HepG2 (cell line): ENCODE measurements around the gene SERPINB10. TPM values are rescaled to one million over a fixed set of nuclear protein-coding genes. Genes with fewer than 3 reads are reported as not detected.

Experiments
- CENPX ChIP-seq: sonication (generic); formaldehyde crosslinking; IDR thresholded peaks from 2 replicates; pipeline ENCODE4 v1.9.0; 2021; ENCODE audit warnings: mild to moderate bottlenecking, missing genetic modification reagents, moderate library complexity
- HNRNPK ChIP-seq: fragments of 200-400 bp; formaldehyde crosslinking; IDR thresholded peaks from 2 replicates; pipeline ENCODE4 v1.6.1; 2018; ENCODE audit warnings: low read length, low read depth, moderate library complexity, mild to moderate bottlenecking; ENCODE audit not compliant: poor library complexity, severe bottlenecking
- HOXD1 ChIP-seq: sonication (generic); formaldehyde crosslinking; IDR thresholded peaks from 2 replicates; pipeline ENCODE4 v1.5.0; 2020; ENCODE audit warnings: missing genetic modification reagents
- IKZF5 ChIP-seq: IDR thresholded peaks from 2 replicates; pipeline ENCODE4 v1.6.1; 2018; ENCODE audit warnings: missing genetic modification reagents, mild to moderate bottlenecking, missing compliant biosample characterization
- ISX ChIP-seq: sonication (generic); formaldehyde crosslinking; conservative IDR thresholded peaks from 2 replicates; pipeline ENCODE4 v1.5.0; 2020; ENCODE audit warnings: missing genetic modification reagents
- KLF13 ChIP-seq: sonication (generic); formaldehyde crosslinking; IDR thresholded peaks from 2 replicates; pipeline ENCODE4 v1.4.0; 2020; ENCODE audit warnings: mild to moderate bottlenecking, missing genetic modification reagents
- MXI1 ChIP-seq: IDR thresholded peaks from 3 replicates; pipeline ENCODE4 v1.6.1; 2012; ENCODE audit warnings: low read depth, low read length, inconsistent platforms, borderline replicate concordance
- NFKBIZ ChIP-seq: IDR thresholded peaks from 2 replicates; pipeline ENCODE4 v1.6.1; 2018; ENCODE audit warnings: missing genetic modification reagents, missing compliant biosample characterization
- PLRG1 ChIP-seq: fragments of 450-650 bp; conservative IDR thresholded peaks from 2 replicates; pipeline ENCODE4 v1.6.1; 2016
- RFX1 ChIP-seq: fragments of 450-650 bp; IDR thresholded peaks from 2 replicates; pipeline ENCODE4 v1.6.1; 2017
- RFX5 ChIP-seq: IDR thresholded peaks from 2 replicates; pipeline ENCODE4 v1.6.1; 2011; ENCODE audit warnings: low read depth, low read length, improper control_type of control experiment
- SALL2 ChIP-seq: sonication (generic); formaldehyde crosslinking; IDR thresholded peaks from 2 replicates; pipeline ENCODE4 v1.8.1; 2023; ENCODE audit warnings: mild to moderate bottlenecking, missing genetic modification reagents, inconsistent platforms
- SOX13 ChIP-seq, 3 experiments: fragments of 450-650 bp in 1 of 3; sonication (generic) in 1 of 3; formaldehyde crosslinking in 1 of 3; IDR thresholded peaks in 2 of 3; conservative IDR thresholded peaks in 1 of 3; 2 replicates each; pipeline versions ENCODE4 v1.5.0 to v1.6.1; 2016 to 2020; ENCODE audit warnings: antibody characterized with exemption in 1 of 3, mild to moderate bottlenecking in 1 of 3, missing compliant biosample characterization in 1 of 3, missing genetic modification reagents in 1 of 3, moderate library complexity in 1 of 3
- TCF12 ChIP-seq, 2 experiments: fragments of 450-650 bp in 1 of 2; sonication (generic) in 1 of 2; formaldehyde crosslinking in 1 of 2; IDR thresholded peaks; 2 replicates each; pipeline versions ENCODE4 v1.6.1 to v1.8.0; 2017 to 2022; ENCODE audit warnings: antibody characterized with exemption in 1 of 2, mild to moderate bottlenecking in 1 of 2, missing genetic modification reagents in 1 of 2, moderate library complexity in 1 of 2
- YEATS4 ChIP-seq: sonication (generic); formaldehyde crosslinking; IDR thresholded peaks from 2 replicates; pipeline ENCODE4 v1.4.0; 2020; ENCODE audit warnings: missing genetic modification reagents, borderline replicate concordance
- ZNF180 ChIP-seq: sonication (generic); formaldehyde crosslinking; IDR thresholded peaks from 2 replicates; pipeline ENCODE4 v1.4.0; 2020; ENCODE audit warnings: low read depth, missing genetic modification reagents, borderline replicate concordance
- ZNF235 ChIP-seq: sonication (generic); formaldehyde crosslinking; IDR thresholded peaks from 2 replicates; pipeline ENCODE4 v1.8.1; 2023; ENCODE audit warnings: mild to moderate bottlenecking, missing genetic modification reagents, borderline replicate concordance
- ZNF430 ChIP-seq: sonication (generic); formaldehyde crosslinking; IDR thresholded peaks from 2 replicates; pipeline ENCODE4 v1.9.0; 2021; ENCODE audit warnings: mild to moderate bottlenecking, missing genetic modification reagents
- ZNF460 ChIP-seq: sonication (generic); formaldehyde crosslinking; IDR thresholded peaks from 2 replicates; pipeline ENCODE4 v1.5.1; 2020; ENCODE audit warnings: missing genetic modification reagents, mild to moderate bottlenecking, borderline replicate concordance
- ZNF468 ChIP-seq: sonication (generic); formaldehyde crosslinking; IDR thresholded peaks from 2 replicates; pipeline ENCODE4 v1.8.0; 2022; ENCODE audit warnings: mild to moderate bottlenecking, moderate library complexity, missing genetic modification reagents
- ZNF678 ChIP-seq: sonication (generic); formaldehyde crosslinking; IDR thresholded peaks from 2 replicates; pipeline ENCODE4 v1.4.0; 2020; ENCODE audit warnings: mild to moderate bottlenecking, missing genetic modification reagents
- ZNF781 ChIP-seq: sonication (generic); formaldehyde crosslinking; IDR thresholded peaks from 2 replicates; pipeline ENCODE4 v1.5.1; 2020; ENCODE audit warnings: borderline replicate concordance, mild to moderate bottlenecking, missing genetic modification reagents; ENCODE audit errors: not compliant biosample characterization
- ZNF879 ChIP-seq: sonication (generic); formaldehyde crosslinking; IDR thresholded peaks from 2 replicates; pipeline ENCODE4 v1.8.1; 2023; ENCODE audit warnings: missing genetic modification reagents
- polyA plus RNA-seq, 8 experiments: library from polyadenylated mRNA; depleted of rRNA in 3 of 8; stranded (reverse) in 7 of 8; unstranded in 1 of 8; fragments of >200 nt; fragmentation: Illumina TruSeq in 4 of 8; extraction: Trizol in 4 of 8; gene quantifications; 2 replicates each; pipeline versions ENCODE4 v1.2.1 to v1.2.3, GENCODE V29; 2011 to 2016; ENCODE audit warnings: low read depth in 4 of 8, missing spikeins in 1 of 8, mixed read lengths in 1 of 8; ENCODE audit not compliant: insufficient read depth in 1 of 8
- total RNA-seq, 5 experiments: library from RNA; depleted of rRNA; stranded (reverse); fragments of >200 nt; fragmentation: Illumina TruSeq; extraction: Trizol; gene quantifications; 2 replicates each; pipeline ENCODE4 v1.2.3, GENCODE V29; 2016; ENCODE audit warnings: low read depth in 1 of 5
- TF ChIP-seq, protein P1 (sequence below), 2 experiments: fragments of 450-650 bp in 1 of 2; sonication (generic) in 1 of 2; formaldehyde crosslinking; IDR thresholded peaks; 2 replicates each; pipeline versions ENCODE4 v1.5.0 to v1.8.0; 2020 to 2022; ENCODE audit warnings: mild to moderate bottlenecking in 1 of 2, missing genetic modification reagents in 1 of 2
- TF ChIP-seq, protein P2 (sequence below): sonication (generic); formaldehyde crosslinking; conservative IDR thresholded peaks from 2 replicates; pipeline ENCODE4 v1.4.0; 2020; ENCODE audit warnings: missing genetic modification reagents

SERPINB10 gene
- total and polyA plus RNA-seq, 2 of the 13 experiments (the other 11 are each of a cell fraction or from before 2014, with no cell fraction given): not detected

DNA sequence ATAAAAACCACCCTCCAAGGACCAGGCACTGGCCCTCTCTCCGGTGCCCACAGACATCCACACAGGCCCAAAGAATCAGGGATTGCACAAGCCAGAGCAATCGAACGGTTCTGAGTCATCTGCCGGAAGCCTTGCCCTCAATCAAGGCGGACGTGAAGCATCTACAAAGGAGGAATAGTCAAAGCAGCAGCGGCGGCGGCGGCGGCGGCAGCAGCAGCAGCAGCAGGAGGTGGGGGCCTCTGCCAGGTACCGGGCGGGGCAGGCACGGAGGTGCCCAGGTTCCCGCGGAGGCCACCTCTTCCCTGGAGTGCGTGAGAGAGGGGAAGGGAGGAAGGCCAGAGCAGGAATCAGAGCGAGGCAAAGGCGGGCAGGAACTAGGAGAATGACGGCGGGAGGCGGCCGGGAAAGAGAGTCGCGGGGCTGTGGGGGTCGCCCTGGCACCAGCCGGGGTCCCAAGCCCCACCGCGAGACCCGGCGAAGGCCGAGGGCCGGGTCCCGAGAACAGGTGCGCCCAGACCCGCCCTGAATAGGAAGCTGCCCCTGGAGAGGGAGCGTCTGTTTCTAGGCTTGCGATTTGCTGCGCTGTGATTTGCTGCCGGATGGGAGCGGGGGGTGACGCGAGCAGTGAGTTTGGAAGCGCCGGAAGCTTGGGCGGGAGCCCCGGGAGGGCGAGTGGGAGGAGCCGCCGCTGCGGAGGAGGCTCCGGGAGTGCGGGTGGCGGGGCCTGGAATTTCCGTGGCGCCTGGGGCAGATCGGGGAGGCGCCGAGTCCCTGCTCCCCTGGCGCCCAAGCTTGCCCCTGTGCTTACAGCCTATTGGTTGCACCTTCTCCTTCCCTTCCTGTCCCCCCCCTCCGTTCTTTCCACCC lies 62.4 kb downstream of the SERPINB10 start, which contains the start of gene SERPINB8 (continued):
- TF ChIP-seq PLRG1: no peak
- no peak for TF ChIP-seq NFKBIZ
- no peak for TF ChIP-seq MXI1
- TF ChIP-seq ZNF460 (CRISPR knock-in tag): no peak
- no peak for TF ChIP-seq ZNF468
- TF ChIP-seq SALL2 (CRISPR knock-in tag): peak; percentile 71; the same call in 1 of the 2 replicates
- no peak for TF ChIP-seq SOX13 (IDR thresholded peaks at IDR 0.05)
- TF ChIP-seq SOX13 (CRISPR knock-in tag; conservative IDR thresholded peaks at IDR 0.05 in 1 of 2, IDR thresholded peaks at IDR 0.05 in 1 of 2): peak in 1 of 2 experiments; percentile 19; a peak in 1 of 4 replicates
- TF ChIP-seq ZNF430 (CRISPR knock-in tag): peak; percentile 69; the same call in 1 of the 2 replicates
- TF ChIP-seq TCF12 (IDR thresholded peaks at IDR 0.05): no peak
- TF ChIP-seq TCF12 (CRISPR knock-in tag; IDR thresholded peaks at IDR 0.05): no peak
- TF ChIP-seq, protein P1, sequence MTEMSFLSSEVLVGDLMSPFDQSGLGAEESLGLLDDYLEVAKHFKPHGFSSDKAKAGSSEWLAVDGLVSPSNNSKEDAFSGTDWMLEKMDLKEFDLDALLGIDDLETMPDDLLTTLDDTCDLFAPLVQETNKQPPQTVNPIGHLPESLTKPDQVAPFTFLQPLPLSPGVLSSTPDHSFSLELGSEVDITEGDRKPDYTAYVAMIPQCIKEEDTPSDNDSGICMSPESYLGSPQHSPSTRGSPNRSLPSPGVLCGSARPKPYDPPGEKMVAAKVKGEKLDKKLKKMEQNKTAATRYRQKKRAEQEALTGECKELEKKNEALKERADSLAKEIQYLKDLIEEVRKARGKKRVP (CRISPR knock-in tag; IDR thresholded peaks at IDR 0.05): peak in 1 of 2 experiments; percentile 57; a peak in 1 of 4 replicates
- TF ChIP-seq ZNF180 (CRISPR knock-in tag): no peak
- TF ChIP-seq KLF13 (CRISPR knock-in tag): 0 out of 2 replicates have a peak, but pooled peaks have one; percentile 56
- no peak for TF ChIP-seq ZNF235 (CRISPR knock-in tag)
- TF ChIP-seq RFX5: peak; percentile 38; the same call in 1 of the 2 replicates
- peak; percentile 51; the same call in 1 of the 2 replicates for TF ChIP-seq ZNF678
- peak; percentile 55 for TF ChIP-seq HNRNPK
- no peak for TF ChIP-seq ZNF781 (CRISPR knock-in tag)
- TF ChIP-seq ISX: no peak
- TF ChIP-seq, protein P2, sequence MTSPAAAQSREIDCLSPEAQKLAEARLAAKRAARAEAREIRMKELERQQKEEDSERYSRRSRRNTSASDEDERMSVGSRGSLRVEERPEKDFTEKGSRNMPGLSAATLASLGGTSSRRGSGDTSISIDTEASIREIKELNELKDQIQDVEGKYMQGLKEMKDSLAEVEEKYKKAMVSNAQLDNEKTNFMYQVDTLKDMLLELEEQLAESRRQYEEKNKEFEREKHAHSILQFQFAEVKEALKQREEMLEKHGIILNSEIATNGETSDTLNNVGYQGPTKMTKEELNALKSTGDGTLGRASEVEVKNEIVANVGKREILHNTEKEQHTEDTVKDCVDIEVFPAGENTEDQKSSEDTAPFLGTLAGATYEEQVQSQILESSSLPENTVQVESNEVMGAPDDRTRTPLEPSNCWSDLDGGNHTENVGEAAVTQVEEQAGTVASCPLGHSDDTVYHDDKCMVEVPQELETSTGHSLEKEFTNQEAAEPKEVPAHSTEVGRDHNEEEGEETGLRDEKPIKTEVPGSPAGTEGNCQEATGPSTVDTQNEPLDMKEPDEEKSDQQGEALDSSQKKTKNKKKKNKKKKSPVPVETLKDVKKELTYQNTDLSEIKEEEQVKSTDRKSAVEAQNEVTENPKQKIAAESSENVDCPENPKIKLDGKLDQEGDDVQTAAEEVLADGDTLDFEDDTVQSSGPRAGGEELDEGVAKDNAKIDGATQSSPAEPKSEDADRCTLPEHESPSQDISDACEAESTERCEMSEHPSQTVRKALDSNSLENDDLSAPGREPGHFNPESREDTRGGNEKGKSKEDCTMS (CRISPR knock-in tag): no peak
- no peak for TF ChIP-seq IKZF5 (CRISPR knock-in tag)
- TF ChIP-seq YEATS4 (CRISPR knock-in tag): peak; percentile 51; the same call in 1 of the 2 replicates
- TF ChIP-seq RFX1: no peak
- no peak for TF ChIP-seq ZNF879 (CRISPR knock-in tag)
- peak; percentile 47; the same call in 1 of the 2 replicates for TF ChIP-seq HOXD1 (CRISPR knock-in tag)
- no peak for TF ChIP-seq CENPX (CRISPR knock-in tag)
